Small intestine (tissue), 7 donors: Measurements from ENCODE around the gene CCDC9. TPM values are rescaled to one million over a fixed set of nuclear protein-coding genes. Genes with fewer than 3 reads are reported as not detected.
"Not testable (repeated sequence)": the region's sequence is repeated elsewhere in the genome, so short reads cannot be mapped to it uniquely, and the experiment has no call there.

Source experiments
- DNase-seq, 2 donors: peaks; one replicate each; pipeline versions ENCODE4 v3.0.0 to v3.0.0-alpha.2; 2013
- FAIRE-seq: peaks from 2 replicates; lab custom pipeline; 2012; peaks lifted over from hg19 to GRCh38; lab: Jason Lieb, UNC
- H3K27ac ChIP-seq, 3 donors: one replicate each; pipeline ENCODE4 v1.5.1; 2013; ENCODE audit warnings: low read length in 2 of 3, mild to moderate bottlenecking in 2 of 3, control low read depth in 1 of 3, inconsistent platforms in 1 of 3, low read depth in 1 of 3, moderate library complexity in 1 of 3
- H3K27me3 ChIP-seq, 3 donors: one replicate each; pipeline ENCODE4 v1.6.1; 2013; ENCODE audit warnings: low read length in 3 of 3, inconsistent platforms in 1 of 3; ENCODE audit not compliant: control insufficient read depth in 3 of 3, insufficient read depth in 3 of 3
- H3K36me3 ChIP-seq, 3 donors: one replicate each; pipeline ENCODE4 v1.6.1; 2013; ENCODE audit warnings: low read length in 3 of 3, inconsistent platforms in 1 of 3, low read depth in 1 of 3, mild to moderate bottlenecking in 1 of 3, moderate library complexity in 1 of 3; ENCODE audit not compliant: control insufficient read depth in 3 of 3, insufficient read depth in 2 of 3
- H3K4me1 ChIP-seq, 3 donors: one replicate each; pipeline ENCODE4 v1.6.1; 2013; ENCODE audit warnings: low read length in 2 of 3, inconsistent platforms in 1 of 3, low read depth in 1 of 3, mild to moderate bottlenecking in 1 of 3, moderate library complexity in 1 of 3; ENCODE audit not compliant: control insufficient read depth in 3 of 3, insufficient read depth in 2 of 3
- H3K4me3 ChIP-seq, 3 donors: one replicate each; pipeline ENCODE4 v1.5.1; 2013; ENCODE audit warnings: low read length in 3 of 3, control low read depth in 1 of 3, inconsistent platforms in 1 of 3, low read depth in 1 of 3, mild to moderate bottlenecking in 1 of 3, moderate library complexity in 1 of 3
- H3K9me3 ChIP-seq, 2 donors: one replicate each; pipeline ENCODE4 v1.6.1; 2013; ENCODE audit warnings: low read depth in 1 of 2, low read length in 1 of 2; ENCODE audit not compliant: control insufficient read depth in 2 of 2, insufficient read depth in 1 of 2
- WGBS, 3 donors: extraction: QIAGEN DNeasy Blood & Tissue Kit; methylation state at CpG; one replicate each; pipeline ENCODE4 v1.1.7; 2013; 5-methylcytosine and 5-hydroxymethylcytosine counted together
- polyA plus RNA-seq, 4 donors: library from polyadenylated mRNA; stranded (reverse) in 3 of 4; unstranded in 1 of 4; fragments of 200-250 nt in 3 of 4; fragments of 120-200 nt in 1 of 4; gene quantifications; one replicate each; pipeline versions ENCODE4 v1.2.1 to v1.2.3, GENCODE V29; 2013
- donor health status: healthy with polysubstance abuse.
- donor health status: control.
- donor health status: control.
- donor health status: Bipolar disorder and iron deficiency.
- donor health status: healthy.

Gene CCDC9
- polyA plus RNA-seq, 4 donors = 12.1 to 23.0 (median 22.1) TPM

DNA sequence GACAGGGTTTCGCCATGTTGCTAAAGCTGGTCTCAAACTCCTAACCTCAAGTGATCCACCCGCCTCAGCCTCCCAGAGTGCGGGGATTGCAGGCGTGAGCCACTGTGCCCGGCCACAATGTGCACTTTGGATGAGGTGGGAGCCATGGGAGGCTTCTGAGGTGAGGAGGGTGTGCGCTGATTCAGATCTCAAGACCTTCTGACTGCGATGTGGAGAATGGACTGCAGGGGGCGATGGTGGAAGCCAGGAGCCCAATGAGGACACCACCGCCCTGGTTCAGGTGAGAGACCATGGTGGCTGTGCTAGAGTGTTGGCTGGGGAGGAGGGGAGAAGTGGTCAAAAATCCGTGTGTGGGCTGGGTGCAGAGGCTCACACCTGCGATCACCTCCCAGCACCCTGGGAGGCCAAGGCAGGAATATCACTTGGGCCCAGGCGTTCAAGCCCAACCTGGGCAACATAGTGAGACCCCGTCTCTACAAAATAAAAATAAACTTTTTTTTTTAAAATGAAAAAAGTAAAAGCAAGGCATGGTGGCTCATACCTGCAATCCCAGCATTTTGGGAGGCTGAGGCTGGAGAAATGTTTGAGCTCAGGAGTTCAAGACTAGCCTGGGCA lies 24.0 kb downstream of the CCDC9 start:
- Histone ChIP-seq H3K27ac (no peak overlapping the region), H3K36me3 (peaks cover 0 to 12% (median 0%) of the 10 kb centered on the region in 3 donors), H3K4me1 (peaks cover 0 to 12% (median 0%) of the 10 kb centered on the region in 3 donors), H3K27me3 (no peaks in the 10 kb centered on the region), H3K9me3 (no peaks in the 10 kb centered on the region), H3K4me3 (no peak overlapping the region)
- DNase-seq (peak in 1 of 2 donors; percentile 36), FAIRE-seq (no peak)
- 88 to 93% (median 89%) methylated on average over 13 of the region's 13 CpGs for WGBS, 3 donors

DNA sequence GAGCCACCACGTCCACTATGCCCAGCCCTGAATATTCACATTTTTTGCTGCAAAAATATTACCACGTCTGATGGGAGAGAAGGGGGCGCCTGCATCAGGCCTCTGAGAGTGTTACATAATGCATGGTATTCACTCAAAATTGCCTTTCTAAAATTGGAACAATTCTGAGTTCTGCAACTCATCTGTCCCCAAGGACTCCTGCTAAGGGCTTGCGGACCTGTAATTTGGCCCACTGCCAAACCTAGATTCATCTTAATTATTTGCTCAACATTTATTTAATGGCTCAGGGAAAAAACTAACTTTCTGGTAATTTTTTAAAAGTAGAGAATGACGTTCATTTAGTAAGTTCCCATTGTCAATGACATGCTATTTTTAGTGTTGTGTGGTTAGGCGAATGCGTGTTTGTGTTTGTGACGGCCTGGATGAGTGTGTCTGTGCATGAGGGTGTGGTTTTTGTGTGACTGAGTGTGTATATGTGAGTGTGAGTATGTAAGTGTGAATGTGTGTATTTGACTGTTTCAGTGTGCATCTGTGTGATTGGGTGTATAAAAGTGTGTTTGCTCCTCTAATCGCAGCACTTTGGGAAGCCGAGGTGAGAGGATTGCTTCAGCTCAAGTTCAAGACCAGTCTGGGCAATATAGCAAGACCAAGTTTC lies 27.2 kb downstream of the CCDC9 start:
- H3K4me3 ChIP-seq = no peak overlapping the region
- H3K36me3 ChIP-seq = no peaks in the 10 kb centered on the region
- no peaks in the 10 kb centered on the region for H3K4me1 ChIP-seq
- H3K27ac ChIP-seq = no peak overlapping the region
- no peaks in the 10 kb centered on the region for H3K27me3 ChIP-seq
- no peaks in the 10 kb centered on the region for H3K9me3 ChIP-seq
- no peak for FAIRE-seq
- WGBS, 3 donors = 74 to 82% (median 81%) methylated on average over 10 of the region's 10 CpGs
- no peak for DNase-seq

DNA sequence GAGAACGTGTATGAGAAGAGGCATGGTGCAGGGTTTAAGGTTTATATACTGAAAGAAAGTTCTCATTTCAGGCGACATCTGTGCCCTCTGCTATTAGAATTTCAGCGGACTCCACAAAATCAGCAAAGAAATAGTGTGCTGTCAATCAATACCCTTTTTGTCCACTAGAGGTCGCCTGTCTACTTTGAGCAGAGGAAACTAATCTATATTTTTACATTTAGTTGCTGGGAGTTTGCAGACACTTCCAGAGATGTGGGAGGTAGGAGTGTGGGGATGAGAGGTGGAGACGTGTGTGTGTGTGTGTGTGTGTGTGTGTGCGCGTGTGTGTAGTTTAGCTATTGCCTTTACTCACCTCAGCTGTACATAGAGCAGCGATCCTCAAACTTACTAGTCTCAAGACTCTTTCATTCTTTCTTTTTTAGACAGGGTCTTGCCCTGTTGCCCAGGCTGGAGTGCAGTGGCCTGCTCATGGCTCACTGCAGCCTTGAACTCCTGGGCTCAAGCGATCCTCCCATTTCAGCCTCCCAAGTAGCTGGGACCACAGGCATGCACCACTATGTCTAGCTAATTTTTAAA lies 28.1 kb downstream of the CCDC9 start:
- WGBS, 3 donors = 32 to 43% (median 43%) methylated on average over 9 of the region's 9 CpGs
- H3K9me3 ChIP-seq = peaks cover 0 to 3% of the 10 kb centered on the region in 2 donors
- FAIRE-seq (no peak), DNase-seq (peak; percentile 60 to 80)
- H3K4me1 ChIP-seq = peaks cover 0 to 4% (median 0%) of the 10 kb centered on the region in 3 donors
- no peaks in the 10 kb centered on the region for H3K27me3 ChIP-seq
- no peak overlapping the region for H3K27ac ChIP-seq
- no peak overlapping the region for H3K4me3 ChIP-seq
- no peaks in the 10 kb centered on the region for H3K36me3 ChIP-seq

GRCh38 chr19:47296036-47296435 lies 39.7 kb downstream of the CCDC9 start:
- H3K27me3 ChIP-seq = no peaks in the 10 kb centered on the region
- H3K4me1 ChIP-seq = no peaks in the 10 kb centered on the region
- H3K27ac ChIP-seq = no peak overlapping the region
- DNase-seq (peak; percentile 83 to 86), FAIRE-seq (no peak)
- H3K36me3 ChIP-seq = peaks cover 0 to 3% (median 0%) of the 10 kb centered on the region in 3 donors
- no peaks in the 10 kb centered on the region for H3K9me3 ChIP-seq
- WGBS, 3 donors = 23 to 29% (median 28%) methylated on average over 12 of the region's 12 CpGs
- no peak overlapping the region for H3K4me3 ChIP-seq

GRCh38 chr19:47300867-47301266 lies 44.5 kb downstream of the CCDC9 start:
- H3K36me3 ChIP-seq, H3K4me1 ChIP-seq, DNase-seq, H3K27ac ChIP-seq, FAIRE-seq, H3K9me3 ChIP-seq, H3K4me3 ChIP-seq, H3K27me3 ChIP-seq: not testable (repeated sequence)
- WGBS, 3 donors = 91 to 94% (median 91%) methylated on average over 12 to 14 of the region's 14 CpGs

- 89 to 90% (median 90%) methylated on average over 10 of the region's 10 CpGs for WGBS, 3 donors
- no peak overlapping the region for H3K27ac ChIP-seq
- DNase-seq (no peak), FAIRE-seq (no peak)
- no peaks in the 10 kb centered on the region for H3K36me3 ChIP-seq
- H3K4me1 ChIP-seq = no peaks in the 10 kb centered on the region
- no peaks in the 10 kb centered on the region for H3K27me3 ChIP-seq
- H3K9me3 ChIP-seq = no peaks in the 10 kb centered on the region
- no peak overlapping the region for H3K4me3 ChIP-seq
These were observed 45.9 kb downstream of the CCDC9 start for GRCh38 chr19:47302249-47302648.

DNA sequence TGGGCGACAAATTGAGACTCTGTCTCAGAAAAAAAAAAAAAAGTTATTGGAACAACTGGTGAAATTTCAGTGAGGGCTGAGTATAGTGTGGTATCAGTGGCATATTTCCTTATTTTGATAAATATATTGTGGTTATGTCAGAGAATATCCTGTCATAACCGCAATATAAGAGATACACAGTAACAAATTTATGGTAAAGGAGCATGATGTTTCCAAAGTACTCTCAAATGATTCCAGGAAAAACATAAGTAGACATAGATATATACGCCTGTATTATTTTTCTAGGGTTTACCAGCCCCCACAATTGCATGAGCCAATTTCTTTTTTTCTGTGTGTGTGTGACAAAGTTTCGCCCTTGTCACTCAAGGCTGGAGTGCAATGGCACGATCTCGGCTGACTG lies 47.6 kb downstream of the CCDC9 start:
- no peak overlapping the region for H3K4me3 ChIP-seq
- no peak for DNase-seq
- no peak overlapping the region for H3K27ac ChIP-seq
- no peak for FAIRE-seq
- no peaks in the 10 kb centered on the region for H3K27me3 ChIP-seq
- WGBS, 3 donors = 77 to 82% (median 80%) methylated on average over 6 of the region's 6 CpGs
- no peaks in the 10 kb centered on the region for H3K4me1 ChIP-seq
- H3K9me3 ChIP-seq = no peaks in the 10 kb centered on the region
- H3K36me3 ChIP-seq = no peaks in the 10 kb centered on the region

- Histone ChIP-seq H3K9me3 (no peaks in the 10 kb centered on the region), H3K4me3 (no peak overlapping the region), H3K27me3 (no peaks in the 10 kb centered on the region), H3K4me1 (no peaks in the 10 kb centered on the region), H3K27ac (no peak overlapping the region), H3K36me3 (no peaks in the 10 kb centered on the region)
- FAIRE-seq (no peak), DNase-seq (peak; percentile 57 to 69)
- 5 to 7% (median 6%) methylated on average over 14 of the region's 14 CpGs for WGBS, 3 donors
These were observed 49.0 kb downstream of the CCDC9 start for GRCh38 chr19:47305309-47305751.
